GM10266 (cell line): Measurements from ENCODE around the gene B3GAT1.
"Not testable (repeated sequence)": the region's sequence is repeated elsewhere in the genome, so short reads cannot be mapped to it uniquely, and the experiment has no call there.

ENCODE experiments used
- DNase-seq: peaks from one replicate; pipeline ENCODE4 v3.0.0; 2012; ENCODE audit errors: extremely low spot score
- TF ChIP-seq, protein P1 (sequence below): IDR thresholded peaks from 2 replicates; pipeline ENCODE4 v1.5.1; 2012; ENCODE audit warnings: mild to moderate bottlenecking, low read depth; ENCODE audit not compliant: control insufficient read depth, insufficient read depth; ENCODE audit errors: missing control alignments

The B3GAT1 gene, protein sequence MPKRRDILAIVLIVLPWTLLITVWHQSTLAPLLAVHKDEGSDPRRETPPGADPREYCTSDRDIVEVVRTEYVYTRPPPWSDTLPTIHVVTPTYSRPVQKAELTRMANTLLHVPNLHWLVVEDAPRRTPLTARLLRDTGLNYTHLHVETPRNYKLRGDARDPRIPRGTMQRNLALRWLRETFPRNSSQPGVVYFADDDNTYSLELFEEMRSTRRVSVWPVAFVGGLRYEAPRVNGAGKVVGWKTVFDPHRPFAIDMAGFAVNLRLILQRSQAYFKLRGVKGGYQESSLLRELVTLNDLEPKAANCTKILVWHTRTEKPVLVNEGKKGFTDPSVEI

DNA sequence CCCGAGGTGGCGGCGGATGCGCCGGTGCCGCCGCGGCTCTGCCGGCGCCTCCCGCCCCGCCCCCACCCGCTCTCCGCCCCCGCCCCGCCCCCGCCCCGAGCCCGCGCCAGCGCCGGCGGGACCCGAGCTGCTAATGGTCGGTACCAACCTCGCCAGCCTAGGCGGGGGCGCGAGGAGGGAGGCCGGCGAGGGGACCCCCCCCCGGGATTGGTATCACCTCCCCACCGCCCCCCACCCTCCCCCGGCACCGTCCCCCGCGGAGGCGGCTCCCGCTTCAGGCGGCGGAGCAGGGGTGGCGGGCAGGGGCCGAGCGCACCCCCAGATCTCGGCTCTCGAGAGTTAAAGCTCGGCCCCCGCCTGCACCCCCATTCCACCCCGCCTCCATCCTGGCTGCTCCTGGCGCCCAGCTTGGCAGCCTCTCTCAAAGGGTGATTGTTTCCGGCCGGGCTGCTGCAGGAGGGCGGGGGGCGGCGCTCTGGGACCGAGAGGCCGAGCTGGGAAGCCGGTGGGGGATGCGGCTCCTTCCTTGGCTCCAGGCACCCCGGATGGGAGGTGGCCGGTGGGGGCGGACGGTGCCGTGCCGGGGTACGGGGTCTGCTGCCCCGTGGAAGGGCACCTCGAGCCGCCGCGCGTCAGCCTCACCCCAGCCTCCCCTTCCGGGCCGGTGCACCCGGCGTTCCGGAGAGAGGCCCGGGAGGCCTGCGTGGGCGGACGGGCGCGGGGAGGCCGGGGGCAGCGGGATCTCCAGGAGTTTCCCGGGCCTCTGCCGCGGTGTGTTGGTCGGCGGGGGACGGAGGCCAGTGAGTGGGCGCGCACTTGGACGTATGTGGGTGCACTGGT lies at the start of gene B3GAT1:
Gene B3GAT1 (minus strand): TSS at position 40 of the 840 bp plus-strand sequence. CDS start 24,583 bp downstream, outside the sequence.
- no peak for DNase-seq
- TF ChIP-seq, protein P1, sequence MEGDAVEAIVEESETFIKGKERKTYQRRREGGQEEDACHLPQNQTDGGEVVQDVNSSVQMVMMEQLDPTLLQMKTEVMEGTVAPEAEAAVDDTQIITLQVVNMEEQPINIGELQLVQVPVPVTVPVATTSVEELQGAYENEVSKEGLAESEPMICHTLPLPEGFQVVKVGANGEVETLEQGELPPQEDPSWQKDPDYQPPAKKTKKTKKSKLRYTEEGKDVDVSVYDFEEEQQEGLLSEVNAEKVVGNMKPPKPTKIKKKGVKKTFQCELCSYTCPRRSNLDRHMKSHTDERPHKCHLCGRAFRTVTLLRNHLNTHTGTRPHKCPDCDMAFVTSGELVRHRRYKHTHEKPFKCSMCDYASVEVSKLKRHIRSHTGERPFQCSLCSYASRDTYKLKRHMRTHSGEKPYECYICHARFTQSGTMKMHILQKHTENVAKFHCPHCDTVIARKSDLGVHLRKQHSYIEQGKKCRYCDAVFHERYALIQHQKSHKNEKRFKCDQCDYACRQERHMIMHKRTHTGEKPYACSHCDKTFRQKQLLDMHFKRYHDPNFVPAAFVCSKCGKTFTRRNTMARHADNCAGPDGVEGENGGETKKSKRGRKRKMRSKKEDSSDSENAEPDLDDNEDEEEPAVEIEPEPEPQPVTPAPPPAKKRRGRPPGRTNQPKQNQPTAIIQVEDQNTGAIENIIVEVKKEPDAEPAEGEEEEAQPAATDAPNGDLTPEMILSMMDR = no peak

DNA sequence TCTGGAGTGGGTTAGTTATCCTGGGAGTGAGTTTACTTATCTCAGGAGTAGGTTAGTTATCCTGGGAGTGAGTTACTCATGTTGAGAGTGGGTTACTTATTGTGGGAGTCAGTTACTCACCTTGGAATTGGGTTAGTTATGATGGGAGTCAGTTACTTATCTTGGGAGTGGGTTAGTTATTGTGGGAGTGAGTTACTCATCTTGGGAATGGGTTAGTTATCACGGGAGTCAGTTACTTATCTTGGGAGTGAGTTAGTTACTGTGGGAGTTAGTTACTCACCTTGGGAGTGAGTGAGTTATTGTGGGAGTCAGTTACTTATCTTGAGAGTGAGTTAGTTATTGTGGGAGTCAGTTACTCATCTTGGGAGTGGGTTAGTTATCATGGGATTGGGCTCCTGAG lies 49.6 kb upstream of the B3GAT1 start:
- no peak for DNase-seq
- TF ChIP-seq, protein P1 = no peak

DNA sequence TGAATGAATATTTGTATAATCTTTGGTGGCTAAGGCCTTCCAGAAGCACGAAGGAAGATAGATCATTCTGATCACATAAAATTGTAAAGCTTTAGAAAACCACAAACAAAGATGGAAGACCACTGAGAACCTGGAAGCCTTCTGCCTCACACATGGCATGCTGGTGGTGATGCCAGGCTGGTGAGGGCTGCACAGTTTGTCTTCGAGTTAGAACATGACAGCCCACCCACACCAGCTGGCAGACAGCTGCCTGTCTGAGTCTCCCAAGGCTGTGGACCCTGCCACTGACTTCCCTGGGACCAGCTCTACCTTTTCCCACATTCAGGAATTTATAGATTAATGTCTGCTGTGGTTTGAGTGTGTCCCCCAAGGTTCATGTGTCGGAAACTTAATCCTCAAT lies 48.8 kb upstream of the B3GAT1 start:
- TF ChIP-seq, protein P1 = no peak
- no peak for DNase-seq

DNA sequence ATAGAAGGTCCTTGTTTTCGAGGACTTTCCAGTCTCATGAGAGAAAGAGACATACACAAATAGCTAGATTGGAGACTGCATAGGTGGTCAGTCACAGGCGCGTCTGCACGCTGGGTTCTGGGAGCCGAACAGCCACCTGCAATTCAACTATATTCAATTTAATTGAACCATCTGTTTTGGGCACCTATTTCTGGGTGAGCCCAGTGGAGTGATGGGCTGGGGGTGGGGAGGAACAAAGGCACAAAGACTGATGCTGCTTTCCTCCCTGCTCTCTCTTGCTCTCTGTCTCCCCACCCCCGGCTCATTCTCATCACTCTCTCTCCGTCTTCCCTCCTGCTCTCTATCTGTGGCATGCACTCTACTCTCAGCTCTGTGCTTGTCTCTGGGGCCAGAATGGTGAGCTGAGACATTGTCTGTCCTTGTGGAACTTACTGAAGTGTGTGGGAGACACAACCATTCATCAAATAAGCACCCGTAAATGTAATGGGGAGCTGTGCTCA lies 48.1 kb upstream of the B3GAT1 start:
- DNase-seq = no peak
- TF ChIP-seq, protein P1 = no peak

DNA sequence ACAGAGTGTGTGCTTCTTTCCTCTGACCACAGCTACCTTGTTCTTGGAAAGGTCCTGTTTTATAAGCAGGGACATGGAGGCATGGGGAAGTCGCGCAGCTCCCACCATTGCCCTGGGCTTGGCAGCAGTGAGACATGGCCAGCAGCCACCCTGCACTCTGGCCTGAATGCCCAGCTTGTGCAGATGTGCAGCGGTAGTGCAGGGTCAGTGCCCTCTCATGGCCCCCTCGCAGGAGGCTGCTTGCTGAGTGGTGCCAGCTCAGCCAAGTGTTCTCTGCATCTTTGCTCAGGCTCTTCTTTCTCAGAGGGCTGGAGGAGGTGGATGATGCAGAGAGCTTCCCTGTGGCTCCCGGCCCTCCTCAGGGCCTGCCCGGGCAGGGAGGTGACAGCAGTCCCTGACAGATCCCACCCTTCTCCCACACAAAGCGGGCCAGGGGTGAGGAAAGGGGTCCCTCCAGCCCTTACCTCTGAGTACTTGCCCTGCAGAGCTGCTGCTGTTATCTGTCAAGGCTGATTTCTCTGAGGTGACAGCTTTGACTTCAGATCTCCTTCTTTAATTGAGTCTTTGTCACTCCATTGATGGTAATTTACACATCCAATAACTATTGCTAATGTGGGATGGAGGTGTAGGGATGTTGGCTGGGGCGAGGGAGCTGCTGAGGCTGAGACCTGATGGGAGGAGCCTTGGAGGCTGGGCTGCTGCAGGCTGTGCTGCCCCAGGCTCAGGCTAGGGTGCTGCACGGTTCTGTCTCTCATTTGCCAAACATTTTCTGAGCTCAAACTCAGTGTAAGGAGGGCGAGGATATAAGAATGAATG lies 47.4 kb upstream of the B3GAT1 start:
- DNase-seq = no peak
- TF ChIP-seq, protein P1 = no peak

DNA sequence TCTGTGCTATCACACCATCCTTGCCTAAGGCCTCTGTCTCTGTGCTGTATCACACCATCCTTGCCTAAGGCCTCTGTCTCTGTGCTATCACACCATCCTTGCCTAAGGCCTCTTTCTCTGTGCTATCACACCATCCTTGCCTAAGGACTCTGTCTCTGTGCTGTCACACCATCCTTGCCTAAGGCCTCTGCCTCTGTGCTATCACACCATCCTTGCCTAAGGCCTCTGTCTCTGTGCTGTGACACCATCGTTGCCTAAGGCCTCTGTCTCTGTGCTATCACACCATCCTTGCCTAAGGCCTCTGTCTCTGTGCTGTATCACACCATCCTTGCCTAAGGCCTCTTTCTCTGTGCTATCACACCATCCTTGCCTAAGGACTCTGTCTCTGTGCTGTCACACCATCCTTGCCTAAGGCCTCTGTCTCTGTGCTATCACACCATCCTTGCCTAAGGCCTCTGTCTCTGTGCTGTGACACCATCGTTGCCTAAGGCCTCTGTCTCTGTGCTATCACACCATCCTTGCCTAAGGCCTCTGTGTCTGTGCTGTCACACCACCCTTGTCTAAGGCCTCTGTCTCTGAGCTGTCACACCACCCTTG lies 45.5 kb upstream of the B3GAT1 start:
- DNase-seq = not testable (repeated sequence)

DNA sequence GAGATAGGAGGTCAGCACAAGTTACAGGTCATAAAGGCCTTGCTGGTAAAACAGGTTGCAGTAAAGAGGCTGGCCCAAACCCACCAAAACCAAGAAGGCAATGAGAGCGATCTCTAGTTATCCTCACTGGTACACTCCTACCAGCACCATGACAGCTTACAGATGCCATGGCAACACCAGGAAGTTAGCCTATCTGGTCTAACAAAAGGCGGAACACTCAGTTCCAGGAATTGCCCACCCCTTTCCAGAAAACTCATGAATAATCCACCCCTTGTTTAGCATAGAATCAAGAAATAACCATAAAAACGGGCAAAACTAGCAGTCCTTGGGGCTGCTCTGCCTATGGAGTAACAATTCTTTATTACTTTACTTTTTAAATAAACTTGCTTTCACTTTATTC lies 43.5 kb upstream of the B3GAT1 start:
- DNase-seq = no peak
- TF ChIP-seq, protein P1 = no peak
